GM18868 (cell line): Measurements from ENCODE around the gene TMEM82.

Experiments
- ATAC-seq: cut with Tn5 transposase; IDR thresholded peaks from one replicate; pipeline ENCODE4 v1.9.1; 2021; ENCODE audit warnings: mild to moderate bottlenecking, moderate library complexity; ENCODE audit not compliant: unreplicated experiment

The TMEM82 gene

GRCh38 chr1:15719381-15720120, 22.7 kb upstream of the TMEM82 start:
- no peak for ATAC-seq

DNA sequence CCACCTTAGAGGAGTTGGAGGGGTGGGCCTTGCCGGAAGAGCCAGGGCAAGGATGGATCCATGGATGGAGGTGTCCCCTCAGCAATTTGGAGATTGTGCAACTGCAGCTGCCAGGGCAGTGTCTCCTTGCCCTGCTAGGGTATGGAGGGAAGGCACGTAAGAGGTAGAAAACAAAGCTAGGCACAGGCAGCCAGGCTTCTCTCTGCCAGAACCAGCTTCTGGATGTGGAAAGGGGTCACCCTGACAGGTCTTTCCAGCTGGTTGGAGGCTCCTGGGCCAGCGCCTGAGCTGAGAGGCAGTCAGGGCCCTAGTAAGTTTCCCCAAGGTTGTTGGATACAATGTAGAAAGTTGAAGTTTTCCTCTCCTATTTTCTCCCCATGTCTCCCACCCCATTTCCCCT, 21.4 kb upstream of the TMEM82 start:
- ATAC-seq = no peak

GRCh38 chr1:15722411-15722810, 19.9 kb upstream of the TMEM82 start:
- ATAC-seq = no peak

DNA sequence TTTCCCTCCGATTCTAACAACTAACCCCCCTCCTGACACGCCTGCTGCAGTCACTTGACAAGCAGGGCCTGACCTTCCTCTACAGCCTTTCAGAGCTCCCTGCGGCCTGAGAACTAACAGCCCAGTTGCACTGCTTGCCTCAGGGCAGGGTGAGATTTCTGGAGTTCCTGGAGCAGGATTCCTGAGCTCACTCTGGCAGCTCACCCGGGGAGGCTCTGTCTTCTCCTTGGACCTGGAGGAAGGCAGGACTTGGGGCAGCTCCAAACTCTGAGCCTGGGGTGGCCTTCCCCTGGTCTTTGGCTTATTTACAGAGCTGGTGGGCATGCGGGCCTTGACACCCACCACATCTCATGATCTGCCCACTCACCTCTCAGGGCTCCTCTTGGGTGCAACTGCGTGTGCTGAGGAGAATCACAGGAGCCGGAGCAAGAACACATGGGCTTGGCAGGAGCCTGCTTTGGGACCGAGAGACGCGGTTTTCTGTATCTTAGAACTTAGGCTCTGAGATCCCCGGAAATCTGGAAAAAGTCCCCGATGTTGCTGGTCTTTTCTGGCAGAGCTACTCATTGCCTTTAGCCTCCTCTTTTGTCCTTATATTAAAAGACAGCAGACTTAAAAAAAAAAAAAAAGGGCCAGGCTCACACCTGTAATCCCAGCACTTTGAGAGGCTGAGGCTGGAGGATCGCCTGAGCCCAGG, 19.3 kb upstream of the TMEM82 start:
- ATAC-seq = no peak

GRCh38 chr1:15723631-15724246, 18.6 kb upstream of the TMEM82 start:
- no peak for ATAC-seq

DNA sequence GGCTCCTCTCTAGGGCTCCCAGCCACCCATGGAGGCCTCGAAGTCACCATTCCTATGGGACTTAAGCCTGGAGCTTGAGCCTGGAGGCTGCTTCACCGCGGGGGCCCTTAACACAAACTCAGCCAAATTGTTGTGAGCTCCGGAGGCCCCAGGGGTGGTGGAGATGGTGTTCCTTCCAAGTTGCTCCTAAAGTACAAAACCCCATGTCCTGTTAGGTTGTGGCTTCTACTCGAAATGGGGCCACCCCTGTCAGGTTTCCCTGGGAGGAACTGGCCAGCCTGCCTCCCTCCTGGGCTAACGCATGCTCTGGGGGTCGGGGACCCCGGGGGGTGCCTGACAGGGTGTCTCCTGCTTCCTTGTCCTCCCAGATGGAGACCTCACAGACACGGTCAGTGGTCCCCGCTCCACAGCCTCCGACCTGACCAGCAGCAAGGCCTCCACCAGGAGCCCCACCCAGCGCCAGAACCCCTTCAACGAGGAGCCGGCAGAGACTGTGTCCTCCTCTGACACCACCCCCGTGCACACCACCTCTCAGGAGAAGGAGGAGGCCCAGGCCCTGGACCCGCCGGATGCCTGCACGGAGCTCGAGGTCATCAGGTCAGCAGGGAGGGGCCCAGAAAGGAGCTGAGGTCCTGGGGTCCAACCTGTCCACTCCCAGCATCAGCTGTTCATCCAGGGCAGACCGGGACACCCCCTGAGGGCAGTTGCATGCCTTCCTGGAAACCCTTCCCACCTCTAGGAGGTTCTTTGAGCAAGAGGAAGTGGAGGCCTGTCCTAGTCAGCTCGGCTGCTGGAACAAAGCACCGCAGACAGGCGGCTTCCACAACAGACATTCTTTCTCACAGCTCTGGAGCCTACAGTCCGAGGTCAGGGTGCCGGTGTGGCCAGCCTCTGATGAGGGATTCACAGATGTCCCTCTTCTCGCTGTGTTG, 17.1 kb upstream of the TMEM82 start:
- no peak for ATAC-seq

- no peak for ATAC-seq
Measured at GRCh38 chr1:15726508-15726907, 15.8 kb upstream of the TMEM82 start.

DNA sequence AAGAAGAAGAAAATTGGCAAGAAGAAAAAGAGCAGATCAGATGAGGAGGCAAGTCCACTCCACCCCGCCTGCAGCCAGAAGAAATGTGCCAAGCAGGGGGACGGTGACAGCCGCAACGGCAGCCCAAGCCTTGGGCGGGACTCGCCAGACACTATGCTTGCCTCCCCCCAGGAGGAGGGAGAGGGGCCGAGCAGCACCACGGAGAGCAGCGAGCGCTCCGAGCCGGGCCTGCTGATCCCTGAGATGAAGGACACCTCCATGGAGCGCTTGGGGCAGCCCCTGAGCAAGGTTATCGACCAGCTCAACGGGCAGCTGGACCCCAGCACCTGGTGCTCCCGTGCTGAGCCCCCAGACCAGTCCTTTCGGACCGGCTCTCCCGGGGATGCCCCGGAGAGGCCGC, 15.3 kb upstream of the TMEM82 start:
- ATAC-seq = no peak

GRCh38 chr1:15727424-15727823, 14.9 kb upstream of the TMEM82 start:
- no peak for ATAC-seq

GRCh38 chr1:15727866-15728534, 14.3 kb upstream of the TMEM82 start:
- no peak for ATAC-seq

DNA sequence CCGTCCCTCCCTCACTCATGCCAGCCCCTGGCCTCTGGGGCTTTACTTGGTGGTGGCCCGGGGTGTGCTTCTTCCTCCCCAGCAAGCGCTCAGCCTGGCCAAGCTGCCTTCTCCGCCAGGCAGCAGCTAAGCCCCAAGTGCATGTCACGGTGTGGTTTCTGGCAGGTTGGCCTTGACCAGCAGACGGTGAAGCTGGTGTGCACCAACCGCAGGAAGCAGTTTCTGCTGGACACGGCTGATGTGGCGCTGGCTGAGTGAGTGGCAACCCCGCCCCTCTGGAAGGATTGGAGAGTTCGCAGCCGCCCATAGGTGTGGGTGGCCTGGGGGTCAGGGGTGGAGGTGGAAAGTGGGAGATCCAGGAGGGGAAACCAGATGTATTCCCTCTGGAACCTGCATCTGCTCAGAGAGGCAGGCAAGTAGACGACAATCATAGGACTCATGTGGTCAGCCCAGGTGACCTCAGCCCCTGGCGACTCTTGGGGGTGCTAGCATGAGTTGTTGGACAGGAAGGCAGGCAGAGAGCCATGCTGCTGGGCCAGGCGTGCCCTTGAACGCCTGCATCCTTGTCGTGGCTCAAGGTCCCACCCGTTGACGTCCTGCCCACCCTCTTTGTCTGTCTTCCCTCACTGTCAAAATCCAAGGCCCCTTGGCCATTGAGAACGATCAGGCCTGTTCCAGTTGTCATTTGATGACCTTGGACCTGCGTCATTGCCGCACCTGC, 13.2 kb upstream of the TMEM82 start:
- ATAC-seq = no peak

GRCh38 chr1:15730423-15730822, 11.9 kb upstream of the TMEM82 start:
- ATAC-seq = no peak

DNA sequence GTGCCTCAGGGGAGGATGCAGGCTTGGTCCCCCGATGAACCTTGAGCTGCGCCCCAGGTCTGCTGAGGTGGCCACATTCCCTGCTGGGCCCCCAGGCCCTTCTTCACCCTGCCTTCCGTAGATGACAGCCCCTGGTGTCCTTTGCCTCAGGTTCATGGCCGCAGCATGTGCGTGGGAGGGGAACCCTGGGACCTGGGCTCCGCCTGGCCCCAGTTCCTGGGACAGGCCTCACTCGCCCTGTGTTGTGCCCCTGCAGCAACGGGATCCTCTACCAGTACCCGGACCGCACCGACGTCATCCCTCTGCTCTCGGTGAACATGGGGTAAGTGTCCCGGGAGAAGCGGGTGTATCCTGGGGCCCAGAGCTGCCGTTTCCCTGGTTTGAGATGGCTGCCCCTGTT, 11.4 kb upstream of the TMEM82 start:
- no peak for ATAC-seq

GRCh38 chr1:15731735-15732685, 10.3 kb upstream of the TMEM82 start:
- no peak for ATAC-seq

DNA sequence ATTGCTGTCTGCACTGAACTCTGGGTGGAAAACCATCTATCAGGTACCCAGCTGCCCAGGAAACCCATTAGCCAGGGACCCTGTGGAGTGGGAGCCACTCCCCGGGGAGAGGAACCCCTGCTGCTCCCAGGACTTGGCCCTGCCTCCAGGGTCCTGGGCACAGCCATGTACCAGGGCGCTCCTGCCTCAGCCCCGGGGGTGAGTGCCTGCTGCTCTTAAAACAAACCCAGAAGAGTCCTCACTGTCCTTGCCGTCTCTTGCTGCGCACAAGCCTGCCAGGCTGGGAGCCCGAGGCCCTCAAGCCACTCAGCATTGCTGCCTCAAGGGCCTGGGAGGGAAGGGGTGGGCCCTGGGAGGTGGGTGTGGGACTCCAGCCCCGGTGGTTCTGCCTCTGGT, 9.6 kb upstream of the TMEM82 start:
- no peak for ATAC-seq

DNA sequence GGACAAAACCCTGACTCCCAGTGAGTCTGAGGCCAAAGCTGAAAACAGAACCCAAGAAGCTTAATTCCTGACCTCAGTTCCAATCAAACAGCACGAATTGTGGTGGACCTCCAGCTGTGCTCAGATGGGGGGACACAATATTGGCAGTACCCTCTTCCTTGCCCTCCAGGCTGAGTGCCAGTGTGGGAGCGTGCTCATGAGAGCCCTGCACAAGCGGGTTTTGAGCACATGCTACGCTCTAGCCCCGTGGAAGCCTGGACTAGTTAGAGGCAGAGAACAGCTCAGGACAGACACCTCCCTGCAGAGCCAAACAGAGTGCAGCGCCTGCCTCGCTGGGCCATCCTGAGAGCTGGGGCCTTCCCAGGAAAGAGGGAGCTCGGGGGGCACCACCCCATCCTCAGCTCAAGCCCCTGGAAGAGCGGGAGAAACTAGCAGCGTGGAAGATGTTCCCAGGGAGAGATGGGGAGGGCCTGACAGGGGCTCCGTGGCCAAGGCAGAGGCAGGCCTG, 9.0 kb upstream of the TMEM82 start:
- no peak for ATAC-seq

DNA sequence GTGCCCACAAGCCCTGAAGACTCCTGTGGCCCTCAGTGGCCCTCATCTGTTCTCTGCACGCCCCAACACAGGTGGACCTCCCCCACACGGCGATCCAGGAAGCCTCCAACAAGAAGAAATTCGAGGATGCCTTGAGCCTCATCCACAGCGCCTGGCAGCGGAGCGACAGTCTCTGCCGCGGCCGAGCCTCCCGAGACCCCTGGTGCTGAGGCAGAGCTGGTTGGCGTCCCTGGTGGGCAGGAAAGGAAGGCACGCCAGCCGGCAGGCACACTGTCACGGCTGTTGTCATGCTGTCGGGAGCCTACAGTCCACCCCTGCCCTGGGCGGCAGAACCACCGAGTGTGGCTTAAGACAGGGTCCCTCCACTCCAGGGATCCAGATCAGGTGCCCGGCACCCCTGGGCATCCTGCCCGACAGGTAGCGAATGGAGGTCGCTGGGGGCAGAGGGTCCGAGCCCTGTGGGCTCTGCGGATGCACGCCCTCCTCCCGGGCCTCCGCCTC, 8.5 kb upstream of the TMEM82 start:
- no peak for ATAC-seq

DNA sequence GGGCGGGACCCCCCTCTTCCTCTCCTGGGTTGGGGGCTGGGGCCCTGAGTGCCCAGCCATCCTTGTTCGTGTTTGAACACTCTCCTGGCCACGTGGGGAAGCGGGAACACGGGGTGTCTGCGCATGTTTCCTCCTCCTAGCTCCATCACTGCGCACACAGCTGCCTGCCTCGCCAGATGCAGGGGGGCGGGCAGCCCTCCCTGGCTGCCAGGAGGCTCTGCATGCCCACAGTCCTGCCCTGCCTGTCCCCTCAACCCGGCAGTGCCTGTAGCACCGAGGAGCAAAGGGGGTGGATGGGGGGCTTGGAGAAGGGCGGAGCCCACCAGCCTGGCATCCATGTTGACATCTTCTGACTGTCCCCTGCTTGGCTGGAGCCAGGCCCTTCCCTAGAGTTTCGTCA, 8.0 kb upstream of the TMEM82 start:
- ATAC-seq = no peak
